HG02610 (cell line): ENCODE results near the gene SUSD1.
A peak's percentile ranks its signal among the peaks of the same experiment; 100 is the strongest.
"Not testable (repeated sequence)": the region's sequence is repeated elsewhere in the genome, so short reads cannot be mapped to it uniquely, and the experiment has no call there.

Experiments used
- ATAC-seq: cut with Tn5 transposase; IDR thresholded peaks from one replicate; pipeline ENCODE4 v1.9.1; 2021; ENCODE audit warnings: mild to moderate bottlenecking, moderate library complexity; ENCODE audit not compliant: unreplicated experiment

The SUSD1 gene

DNA sequence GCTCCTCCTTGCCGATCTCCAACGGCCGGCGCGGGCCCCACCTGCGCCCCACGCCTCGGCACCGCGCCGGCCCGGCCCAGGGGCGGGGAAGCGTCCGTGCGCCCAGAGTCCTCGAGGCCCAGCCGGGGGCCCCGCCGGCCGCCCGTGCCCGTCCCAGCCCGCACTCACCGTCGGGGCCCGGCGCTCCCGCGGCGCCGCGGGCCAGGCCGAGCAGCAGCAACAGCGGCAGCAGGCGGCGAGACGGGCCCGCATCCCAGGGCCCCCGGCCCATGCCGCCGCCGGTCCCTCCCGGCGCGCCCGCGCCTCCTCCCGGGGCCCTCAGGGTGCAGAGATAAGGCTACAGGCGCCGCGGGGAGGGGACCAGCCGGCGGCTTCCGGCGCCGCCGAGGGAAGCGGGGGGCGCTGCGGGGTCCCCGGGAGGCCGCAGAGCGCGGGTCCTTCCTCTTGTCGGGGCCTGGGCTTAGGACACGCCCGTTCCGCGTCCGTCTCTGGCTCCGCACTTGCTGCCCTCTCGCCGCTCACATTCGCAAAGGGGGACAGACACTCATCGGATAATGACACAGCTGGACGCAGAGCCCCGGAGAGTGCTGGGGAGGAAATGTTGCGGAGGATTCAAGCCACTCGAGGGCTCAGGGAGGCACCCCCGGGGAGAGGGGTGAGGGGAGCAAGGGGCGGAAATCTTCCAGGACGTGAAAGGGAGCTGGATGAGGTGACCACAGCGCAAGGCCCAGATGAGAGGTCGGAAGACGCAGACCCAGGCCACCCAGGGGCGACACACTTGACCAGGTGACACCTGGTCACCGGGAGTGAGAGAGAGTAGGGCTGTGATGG, at the start of gene SUSD1:
Gene SUSD1, minus strand, starts transcription at position 333 of the 831 bp plus-strand sequence. Its CDS starts 62 bp downstream, at position 271.
- ATAC-seq, result peak; percentile 55

DNA sequence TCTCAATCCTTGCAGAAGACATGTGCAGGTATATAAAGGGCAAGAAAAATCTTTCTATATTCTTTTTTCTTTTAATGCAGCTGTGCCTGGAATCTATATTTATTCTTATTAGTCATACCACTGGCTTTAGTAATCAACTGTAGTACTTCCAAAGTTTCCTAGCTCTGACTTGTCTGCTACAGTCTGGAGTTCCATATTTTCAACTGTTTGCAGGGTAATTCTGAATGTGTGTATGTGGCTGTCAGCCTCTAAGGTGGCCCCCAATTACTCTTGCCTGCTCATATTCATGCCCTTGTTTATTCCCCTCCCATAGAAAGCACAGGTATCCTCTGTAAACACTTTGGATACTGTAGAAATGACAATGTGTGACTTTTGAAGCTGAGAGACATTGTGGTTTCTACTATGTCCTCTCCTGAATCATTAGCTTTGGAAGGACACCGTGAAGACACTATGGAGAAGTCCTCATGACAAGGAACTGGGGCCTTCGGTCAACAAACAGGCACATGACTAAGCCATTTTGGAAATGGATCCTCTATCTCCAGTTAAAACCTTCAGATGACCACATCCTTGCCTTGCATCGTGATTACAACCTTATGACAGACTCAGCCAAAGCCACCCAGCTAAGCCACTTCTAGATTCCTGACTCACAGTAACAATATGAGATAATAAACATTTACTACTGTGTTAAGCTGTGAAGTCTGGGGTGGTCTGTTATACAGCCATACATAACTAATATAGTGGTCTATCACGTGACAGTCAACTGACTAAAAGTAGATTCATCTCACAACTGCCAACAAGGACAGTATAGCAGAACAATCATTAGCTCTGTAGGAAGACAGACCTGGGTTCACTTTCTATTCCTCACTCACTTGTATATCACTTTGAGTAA, 49.5 kb upstream of the SUSD1 start:
- ATAC-seq, result peak; percentile 85

DNA sequence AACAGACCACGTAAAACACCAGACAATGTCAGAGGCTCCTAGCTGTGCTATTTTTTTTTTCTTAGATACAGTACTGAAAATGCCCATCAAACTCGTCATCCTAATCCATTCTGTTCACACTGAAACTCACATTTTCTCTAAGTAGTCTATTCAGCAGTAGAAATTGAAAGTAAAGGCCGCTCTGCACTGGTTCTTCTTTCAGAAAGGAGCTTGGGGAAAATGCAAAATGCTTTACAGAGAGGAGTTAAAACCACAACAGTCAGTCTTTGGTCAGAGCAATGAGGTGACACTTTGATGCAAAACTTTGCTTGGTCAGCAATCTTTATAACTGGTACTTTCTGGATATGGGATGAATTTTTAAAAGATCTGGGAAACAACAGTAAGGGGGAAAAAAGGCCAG, 43.8 kb upstream of the SUSD1 start:
- ATAC-seq, result peak; percentile 92

DNA sequence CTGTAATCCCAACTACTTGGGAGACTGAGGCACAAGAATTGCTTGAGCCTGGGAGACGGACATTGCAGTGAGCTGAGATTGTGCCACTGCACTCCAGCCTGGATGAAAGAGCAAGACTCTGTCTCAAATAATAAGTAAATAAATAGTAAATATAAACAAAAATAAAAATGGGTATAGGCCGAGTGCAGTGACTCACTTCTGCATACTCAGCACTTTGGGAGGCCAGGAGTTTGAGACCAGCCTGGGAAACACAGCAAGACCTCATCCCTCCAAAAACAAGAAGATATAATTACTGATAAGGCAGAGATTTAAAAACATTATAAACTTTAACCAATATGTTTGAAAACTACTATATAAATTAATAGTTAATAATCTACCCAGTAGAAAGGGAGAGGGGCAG, 37.8 kb upstream of the SUSD1 start:
- no peak for ATAC-seq

DNA sequence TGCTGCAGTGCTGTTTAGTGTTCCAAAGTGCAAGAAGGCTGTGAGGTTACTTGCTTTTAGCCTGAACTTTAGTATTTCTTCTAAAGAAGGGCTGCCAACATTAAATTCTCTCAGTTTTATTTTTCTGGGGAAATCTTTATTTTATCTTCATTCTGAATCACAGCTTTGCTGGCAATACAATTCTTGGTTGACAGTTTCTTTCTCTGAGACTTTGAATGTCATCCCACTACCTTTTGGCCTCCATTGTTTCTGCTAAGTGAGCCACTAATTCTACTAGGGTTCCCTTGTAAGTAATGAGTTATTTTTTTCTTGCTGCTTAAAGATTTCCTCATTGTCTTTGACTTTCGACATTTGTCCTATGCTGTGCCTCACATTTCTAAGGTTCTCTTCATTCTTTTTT, 32.4 kb upstream of the SUSD1 start:
- ATAC-seq, result no peak

DNA sequence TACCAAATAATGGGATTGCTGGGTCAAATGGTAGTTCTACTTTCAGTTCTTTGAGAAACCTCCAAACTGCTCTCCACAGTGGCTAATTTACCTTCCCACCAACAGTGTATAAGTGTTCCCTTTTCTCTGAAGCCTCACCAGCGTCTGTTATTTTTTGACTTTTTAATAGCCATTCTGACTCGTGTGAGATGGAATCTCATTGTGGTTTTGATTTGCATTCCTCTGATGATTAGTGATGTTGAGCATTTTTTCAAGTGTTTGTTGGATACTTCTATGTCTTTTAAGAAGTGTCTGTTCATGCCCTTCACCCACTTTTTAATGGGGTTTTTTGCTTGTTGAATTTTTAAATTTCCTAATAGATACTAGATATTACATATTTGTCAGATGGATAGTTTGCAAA, 28.4 kb upstream of the SUSD1 start:
- no peak for ATAC-seq

DNA sequence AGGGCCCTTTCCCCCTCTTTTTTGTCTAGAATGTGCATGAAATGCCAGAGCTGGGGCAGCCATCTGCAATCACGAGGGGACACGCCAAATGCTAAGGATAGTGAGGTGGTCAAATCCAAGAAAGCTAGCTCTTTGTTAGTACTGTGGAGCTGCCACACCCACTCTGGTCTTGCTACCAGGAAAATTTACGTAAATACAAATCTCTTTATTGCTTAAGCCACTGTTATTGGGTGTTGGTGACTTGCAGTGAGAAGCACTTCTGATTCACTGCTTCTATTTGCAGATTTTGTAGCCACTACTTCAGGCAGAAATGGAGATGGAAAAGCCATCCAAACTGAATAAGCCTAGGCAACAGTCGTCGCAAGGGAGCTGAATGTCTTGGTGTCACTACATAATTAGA, 25.6 kb upstream of the SUSD1 start:
- no peak for ATAC-seq

DNA sequence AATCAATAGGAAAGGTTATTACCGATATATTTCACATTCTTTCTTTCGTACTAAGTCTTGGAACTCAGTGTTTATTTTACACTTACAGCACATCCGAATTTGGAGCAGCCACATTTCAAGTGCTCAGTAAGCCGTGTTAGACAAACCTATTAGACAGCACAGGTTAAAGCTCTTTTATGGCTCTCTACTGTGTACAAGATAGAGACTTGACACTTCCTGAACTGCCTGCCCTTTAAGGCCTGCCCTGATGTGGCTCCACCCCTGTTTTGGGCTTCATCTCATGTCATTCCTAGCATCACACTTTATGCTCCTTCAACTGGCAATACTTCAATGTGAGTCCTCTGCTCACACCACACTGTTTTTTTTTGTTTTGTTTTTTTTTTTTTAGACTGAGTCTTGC, 23.5 kb upstream of the SUSD1 start:
- ATAC-seq, result no peak

DNA sequence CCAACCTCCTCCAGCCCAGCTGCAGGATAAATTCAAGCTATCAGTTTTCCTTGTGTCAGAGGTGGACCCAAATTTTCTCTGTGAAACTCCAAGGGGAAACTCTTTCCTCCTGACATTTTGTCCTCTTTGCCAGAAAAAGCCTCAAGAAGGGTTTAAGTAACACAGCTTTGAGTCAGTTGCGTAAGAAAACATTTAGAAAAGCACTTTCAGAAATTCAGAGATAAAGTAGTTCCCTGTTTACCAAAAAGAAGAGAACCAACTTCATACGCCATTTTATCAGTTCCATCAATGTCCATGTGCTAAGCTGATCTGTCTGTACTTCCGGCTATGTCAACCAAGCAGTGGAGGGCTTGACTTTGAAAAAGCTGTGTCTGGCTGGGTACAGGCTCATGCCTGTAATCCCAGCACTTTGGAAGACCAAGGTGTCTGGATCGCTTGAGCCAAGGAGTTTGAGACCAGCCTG, 19.9 kb upstream of the SUSD1 start:
- no peak for ATAC-seq

DNA sequence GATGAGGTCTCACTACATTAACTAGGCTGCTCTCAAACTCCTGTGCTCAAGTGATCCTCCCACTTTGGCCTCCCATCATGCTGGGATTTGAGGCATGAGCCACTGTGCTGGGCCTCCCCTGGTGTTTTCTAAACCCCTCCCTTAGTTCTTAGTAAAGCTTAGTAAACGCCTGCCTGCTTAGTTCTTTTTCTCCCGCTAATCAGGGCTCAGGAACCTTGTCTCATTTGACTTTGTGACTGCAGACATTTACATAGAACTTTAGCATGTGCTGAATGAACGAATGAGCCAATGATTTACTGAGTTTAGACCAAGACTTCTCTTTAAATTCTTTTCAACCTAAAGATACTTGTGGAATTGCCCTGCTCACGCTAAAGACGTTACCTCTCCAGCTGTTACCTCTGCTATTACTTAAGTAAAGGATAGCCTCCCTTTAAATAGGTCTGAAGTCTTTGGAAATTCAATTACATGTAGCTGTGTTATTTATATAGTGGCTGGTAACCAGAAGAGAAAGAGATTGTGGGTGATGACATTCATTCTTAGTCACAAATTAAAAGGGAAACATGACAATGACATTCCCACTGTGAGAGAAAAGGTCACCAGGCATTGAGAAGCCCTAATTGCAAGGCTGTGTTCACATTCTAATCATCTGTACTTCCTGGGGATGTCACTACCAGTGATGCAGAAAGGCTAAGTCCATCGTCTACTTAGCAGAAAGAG, 18.6 kb upstream of the SUSD1 start:
- ATAC-seq, result no peak

DNA sequence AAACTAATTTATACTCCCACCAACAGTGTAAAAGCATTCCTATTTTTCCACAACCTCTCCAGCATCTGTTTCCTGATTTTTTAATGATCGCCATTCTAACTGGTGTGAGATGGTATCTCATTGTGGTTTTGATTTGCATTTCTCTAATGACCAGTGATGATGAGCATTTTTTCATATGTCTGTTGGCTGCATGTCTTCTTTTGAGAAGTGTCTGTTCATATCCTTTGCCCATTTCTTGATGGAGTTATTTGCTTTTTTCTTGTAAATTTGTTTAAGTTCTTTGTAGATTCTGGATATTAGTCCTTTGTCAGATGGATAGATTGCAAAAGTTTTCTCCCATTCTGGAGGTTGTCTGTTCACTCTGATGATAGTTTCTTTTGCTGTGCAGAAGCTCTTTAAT, 15.2 kb upstream of the SUSD1 start:
- not testable (repeated sequence) for ATAC-seq

DNA sequence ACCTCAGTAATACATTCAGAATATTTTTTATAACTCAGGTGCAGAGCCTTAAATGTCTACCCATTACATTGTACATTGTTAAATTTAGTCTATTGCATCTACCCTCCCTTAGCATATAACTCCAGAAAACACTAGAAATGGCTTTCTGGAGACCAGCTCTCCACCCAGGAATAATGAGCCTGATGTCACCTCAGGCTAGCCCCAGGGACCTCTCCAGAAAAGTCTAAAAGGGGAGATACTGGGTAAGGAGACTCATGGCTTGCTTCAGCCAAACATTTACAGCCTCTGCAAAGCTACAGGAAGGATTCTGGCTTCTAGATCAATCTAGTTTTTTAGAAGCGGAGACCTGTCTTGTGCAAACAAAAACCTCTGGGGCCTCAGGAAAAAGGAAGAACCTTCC, 13.8 kb upstream of the SUSD1 start:
- ATAC-seq, result no peak

DNA sequence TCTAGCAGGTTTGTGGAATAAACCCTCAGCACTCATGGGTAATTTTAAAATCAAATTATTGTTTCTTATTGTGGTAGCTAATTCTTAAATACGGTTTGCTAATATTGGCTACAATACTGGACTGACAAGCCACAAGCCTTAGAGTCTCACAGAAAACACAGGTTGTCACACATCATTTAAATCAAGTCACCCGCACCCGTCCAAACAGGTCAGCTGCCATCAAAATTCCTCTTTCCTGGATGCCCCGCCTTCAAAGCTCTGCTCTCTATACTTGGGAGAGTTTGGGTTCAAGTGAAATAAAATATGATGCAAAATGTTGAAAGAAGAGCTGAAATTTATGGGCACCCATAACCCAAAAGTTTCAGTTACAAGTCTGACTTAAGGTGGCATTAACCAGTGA, 12.3 kb upstream of the SUSD1 start:
- ATAC-seq, result no peak

DNA sequence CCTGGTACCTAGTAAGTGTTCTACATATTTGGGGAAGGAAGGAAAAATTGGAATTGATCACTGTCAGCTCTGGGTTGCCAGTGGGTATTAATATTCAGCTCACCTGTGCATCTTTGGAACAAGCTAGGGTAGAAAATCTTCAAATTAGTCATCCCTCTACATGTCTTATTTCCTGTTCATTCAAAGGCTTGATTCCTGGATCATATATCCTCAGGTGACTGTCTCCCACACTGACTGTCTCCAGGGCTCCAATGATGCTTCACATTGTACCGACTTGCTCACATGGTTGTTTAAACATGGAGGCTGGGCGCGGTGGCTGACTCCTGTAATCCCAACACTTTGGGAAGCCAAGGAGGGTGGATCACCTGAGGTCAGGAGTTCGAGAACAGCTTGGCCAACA, 11.6 kb upstream of the SUSD1 start:
- ATAC-seq, result no peak

DNA sequence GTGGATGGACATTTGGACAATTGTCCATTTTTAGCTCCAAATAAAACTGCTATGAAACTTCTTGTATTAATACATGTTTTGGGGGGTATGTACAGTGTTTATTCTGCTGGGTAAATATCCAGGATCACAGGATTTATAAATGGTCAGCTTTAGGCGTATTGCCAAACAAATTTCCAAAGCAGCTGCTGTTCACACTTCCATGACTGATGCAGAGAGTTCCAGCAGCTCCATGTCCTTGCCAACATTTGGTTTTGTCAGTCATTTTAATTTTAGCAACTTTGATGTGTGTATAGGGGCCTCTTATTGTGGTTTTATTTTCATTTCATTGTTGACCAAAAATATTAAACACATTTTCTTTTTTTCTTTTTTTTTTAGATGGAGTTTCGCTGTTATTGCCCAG, 9.8 kb upstream of the SUSD1 start:
- no peak for ATAC-seq

DNA sequence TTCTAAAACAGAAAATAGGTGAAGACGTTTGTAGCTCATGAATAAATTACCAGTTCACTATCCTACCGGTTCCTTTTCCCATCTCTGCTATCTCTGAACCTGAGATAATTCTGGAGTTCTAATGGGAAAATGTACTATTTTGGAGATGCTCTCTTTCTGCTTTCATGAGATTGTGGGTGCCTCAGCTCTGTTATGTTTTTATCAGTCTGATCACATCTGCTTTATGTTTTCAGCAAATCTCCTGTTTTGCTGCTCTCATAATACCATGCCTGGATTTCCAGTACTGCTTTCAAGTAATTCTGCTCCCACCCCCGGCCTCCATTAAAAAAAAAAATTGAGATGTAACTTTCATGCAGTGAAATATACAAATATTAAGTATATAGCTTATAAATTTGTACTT, 9.1 kb upstream of the SUSD1 start:
- ATAC-seq, result no peak

DNA sequence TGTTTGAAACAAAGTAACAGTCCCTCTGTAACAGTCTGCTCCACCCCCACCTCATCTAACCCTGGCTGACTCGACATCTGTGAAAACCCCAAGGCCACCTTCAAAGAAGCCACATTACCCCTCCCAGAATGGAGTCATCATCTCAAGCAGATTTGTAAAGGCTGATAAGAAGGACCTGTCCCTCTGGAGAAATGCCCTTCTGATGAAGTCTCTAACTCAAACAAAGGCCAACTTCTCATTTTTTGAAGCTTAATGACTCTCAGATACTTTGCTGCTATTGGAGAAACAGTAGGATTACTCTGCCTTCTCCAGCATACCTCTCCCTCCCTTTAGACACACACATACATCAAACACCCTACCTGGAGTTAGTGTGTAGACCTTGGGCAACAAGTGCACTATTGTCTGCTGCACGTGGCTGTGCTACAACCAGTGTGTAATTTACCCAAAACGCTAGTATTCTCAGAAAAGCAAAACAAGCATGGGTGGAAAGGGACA, 5.3 kb upstream of the SUSD1 start:
- peak; percentile 79 for ATAC-seq

DNA sequence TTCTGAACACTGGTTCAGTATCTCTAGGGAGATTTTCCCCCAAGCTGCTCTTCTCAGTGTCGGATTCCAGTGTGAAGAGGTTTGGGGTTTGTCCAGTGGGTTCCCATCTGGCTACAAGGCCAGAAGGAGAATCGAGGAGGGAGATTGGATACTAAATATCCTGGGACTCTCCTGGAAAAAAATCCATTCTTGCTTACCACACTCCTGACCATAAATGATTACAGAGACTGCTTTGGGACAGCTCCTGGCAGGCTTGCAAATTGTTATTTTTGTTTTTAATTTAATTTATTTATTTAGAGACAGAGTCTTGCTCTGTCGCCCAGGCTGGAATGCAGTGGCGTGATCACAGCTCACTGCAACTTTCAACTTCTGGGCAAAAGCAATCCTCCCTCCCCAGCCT, 4.7 kb upstream of the SUSD1 start:
- ATAC-seq, result no peak

DNA sequence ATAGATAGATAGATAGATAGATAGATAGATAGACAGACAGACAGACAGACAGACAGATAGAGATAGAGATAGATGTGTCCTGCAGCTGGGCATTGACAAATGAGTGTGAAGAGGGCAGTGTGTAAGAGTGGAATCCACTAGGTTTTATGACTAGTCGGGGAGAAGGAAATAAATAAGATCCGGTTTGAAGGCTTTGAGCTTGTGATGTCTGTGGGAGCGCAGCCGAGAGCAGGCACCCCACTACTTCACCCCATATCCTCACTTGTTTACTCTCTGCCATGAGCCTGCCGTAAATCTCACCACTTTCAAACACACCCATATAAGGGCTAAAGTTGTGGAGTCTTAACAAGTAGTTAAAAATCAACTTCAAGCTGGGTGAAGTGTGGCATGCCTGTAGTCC, 1.4 kb upstream of the SUSD1 start:
- ATAC-seq, result no peak

DNA sequence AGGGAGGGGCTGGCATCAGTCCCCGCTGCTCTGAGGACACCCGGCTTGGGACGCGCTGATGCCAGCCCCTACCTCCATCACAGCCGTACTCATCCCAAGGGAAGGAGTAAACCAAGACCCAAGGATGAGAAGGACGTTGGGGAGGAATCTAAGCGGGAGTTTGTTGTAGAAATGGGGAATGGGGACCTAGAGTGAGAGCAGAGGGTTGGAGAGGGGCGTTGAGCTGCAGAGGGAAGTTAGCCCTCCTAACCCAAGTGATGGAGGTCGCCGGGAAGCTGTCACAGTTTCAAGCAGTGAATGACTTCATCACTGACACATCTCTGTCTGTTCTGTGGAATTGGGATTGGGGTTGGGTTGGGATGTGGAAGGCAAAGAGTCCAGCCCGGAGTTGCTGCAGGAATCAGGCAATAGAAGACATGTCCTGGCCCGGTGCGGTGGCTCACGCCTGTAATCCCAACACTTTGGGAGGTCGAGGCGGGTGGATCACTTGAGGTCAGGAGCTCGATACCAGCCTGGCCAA, 759 bp upstream of the SUSD1 start:
- no peak for ATAC-seq
